HepG2 (cell line): Measurements from ENCODE around the gene GALNT15. TPM values are rescaled to one million over a fixed set of nuclear protein-coding genes. Genes with fewer than 3 reads are reported as not detected.

ENCODE experiments used
- ATAC-seq: fragments of 200-7000 bp; cut with Tn5 transposase; 3 replicates; pipeline ENCODE4 v1.9.1; 2020; ENCODE audit warnings: mild to moderate bottlenecking, moderate library complexity
- BruUV-seq: library from RNA; stranded (reverse); fragments of 400-500 nt; replicated peaks from 2 replicates; lab custom pipeline; 2021; lab: Mats Ljungman, UMichigan
- CTCF ChIA-PET: fragments of 300-600 bp; formaldehyde crosslinking; extraction: SDS; loops from one replicate; lab custom pipeline; 2021; ENCODE audit warnings: low total read pairs, inconsistent platforms, low intra/inter-chr PET ratio; lab: Yijun Ruan, JAX
- POLR2A ChIA-PET: fragments of 350-600 bp; sonication (Branson Sonifier 250); formaldehyde crosslinking; loops from one replicate; lab custom pipeline; 2020; ENCODE audit warnings: antibody characterized with exemption, inconsistent platforms; lab: Yijun Ruan, JAX
- DNase-seq: peaks from one replicate; pipeline ENCODE4 v3.0.0-alpha.2; 2015; ENCODE audit warnings: low spot score
- FAIRE-seq: peaks from 3 replicates; lab custom pipeline; 2011; peaks lifted over from hg19 to GRCh38; lab: Jason Lieb, UNC
- H2AFZ ChIP-seq: one replicate; pipeline ENCODE4 v1.6.1; 2011; ENCODE audit warnings: low read length, inconsistent platforms
- H3K27ac ChIP-seq: fragments of 300-600 bp; 3 replicates; pipeline ENCODE4 v1.8.0; 2011; ENCODE audit warnings: mixed run types, mild to moderate bottlenecking, mixed read lengths, low read length, inconsistent platforms; ENCODE audit not compliant: insufficient read depth; ENCODE audit errors: extremely low read length
- H3K27me3 ChIP-seq, 2 experiments: fragments of 200-600 bp in 1 of 2; 2 replicates in 1 of 2; 3 replicates in 1 of 2; pipeline versions ENCODE4 v1.6.0 to v1.8.0; 2011; ENCODE audit warnings: low read length in 2 of 2, mild to moderate bottlenecking in 2 of 2, moderate library complexity in 2 of 2, inconsistent platforms in 1 of 2; ENCODE audit not compliant: insufficient read depth in 2 of 2, control insufficient read depth in 1 of 2
- H3K36me3 ChIP-seq, 2 experiments: fragments of 200-600 bp in 1 of 2; replicated peaks in 1 of 2; 2 replicates in 1 of 2; 3 replicates in 1 of 2; pipeline versions ENCODE4 v1.5.1 to v1.8.0; 2011; ENCODE audit warnings: low read length in 2 of 2, inconsistent platforms in 1 of 2; ENCODE audit not compliant: insufficient read depth in 2 of 2, control insufficient read depth in 1 of 2
- H3K4me1 ChIP-seq: 2 replicates; pipeline ENCODE4 v1.5.1; 2012; ENCODE audit warnings: low read length, inconsistent platforms; ENCODE audit not compliant: insufficient read depth
- H3K4me2 ChIP-seq: 2 replicates; pipeline ENCODE4 v1.6.0; 2011; ENCODE audit warnings: low read depth, low read length, inconsistent platforms
- H3K4me3 ChIP-seq, 3 experiments: fragments of 200-600 bp in 1 of 3; sonication (generic), shearing (Covaris generic) in 1 of 3; replicated peaks in 1 of 3; 2 replicates each; pipeline ENCODE4 v1.5.1; 2011 to 2016; ENCODE audit warnings: low read length in 3 of 3, inconsistent platforms in 2 of 3, low read depth in 2 of 3, mild to moderate bottlenecking in 2 of 3, control low read depth in 1 of 3, mixed read lengths in 1 of 3; ENCODE audit not compliant: insufficient read depth in 1 of 3
- H3K79me2 ChIP-seq: one replicate; pipeline ENCODE4 v1.6.1; 2011; ENCODE audit warnings: low read length, inconsistent platforms; ENCODE audit not compliant: insufficient read depth
- H3K9ac ChIP-seq: 2 replicates; pipeline ENCODE4 v1.6.0; 2011; ENCODE audit warnings: mild to moderate bottlenecking, low read depth, low read length, inconsistent platforms; ENCODE audit not compliant: insufficient read depth
- H3K9me3 ChIP-seq: 2 replicates; pipeline ENCODE4 v1.5.1; 2012; ENCODE audit warnings: mild to moderate bottlenecking, low read length
- H4K20me1 ChIP-seq: 2 replicates; pipeline ENCODE4 v1.6.0; 2011; ENCODE audit warnings: inconsistent platforms, mild to moderate bottlenecking, low read length, moderate library complexity; ENCODE audit not compliant: insufficient read depth
- AGO1 ChIP-seq: fragments of 200-400 bp; formaldehyde crosslinking; IDR thresholded peaks from 2 replicates; pipeline ENCODE4 v1.6.1; 2017; ENCODE audit warnings: mild to moderate bottlenecking, low read depth, low read length, moderate library complexity; ENCODE audit not compliant: poor library complexity, severe bottlenecking
- CEBPB ChIP-seq: IDR thresholded peaks from 2 replicates; pipeline ENCODE4 v1.6.1; 2011; ENCODE audit warnings: low read depth, low read length, improper control_type of control experiment, borderline replicate concordance
- JUNB ChIP-seq: sonication (generic); formaldehyde crosslinking; IDR thresholded peaks from 2 replicates; pipeline ENCODE4 v1.8.0; 2022; ENCODE audit warnings: missing genetic modification reagents, mild to moderate bottlenecking, borderline replicate concordance
- TARDBP ChIP-seq: sonication (generic); formaldehyde crosslinking; IDR thresholded peaks from 2 replicates; pipeline ENCODE4 v1.8.0; 2022; ENCODE audit warnings: mild to moderate bottlenecking, missing genetic modification reagents
- ZNF263 ChIP-seq: sonication (generic); formaldehyde crosslinking; IDR thresholded peaks from 2 replicates; pipeline ENCODE4 v1.4.0; 2020; ENCODE audit warnings: missing genetic modification reagents
- ZSCAN22 ChIP-seq: sonication (generic); formaldehyde crosslinking; IDR thresholded peaks from 2 replicates; pipeline ENCODE4 v1.4.0; 2020; ENCODE audit warnings: mild to moderate bottlenecking, missing genetic modification reagents
- WGBS: methylation state at CpG from one replicate; pipeline ENCODE4 v1.1.6; 2017; ENCODE audit warnings: low lambda C conversion rate; 5-methylcytosine and 5-hydroxymethylcytosine counted together
- in situ Hi-C: cut with HindIII; loops from 2 replicates; pipeline ENCODE4 v1.10.0; 2017; ENCODE audit warnings: low pct_unique_long_range_greater_than_20kb; ENCODE audit not compliant: extremely low pct_ligation_motif_present
- intact Hi-C: fragments of 100-400 bp; cut with micrococcal nuclease; formaldehyde crosslinking; loops from one replicate; pipeline ENCODE4 v1.10.0; 2022; ENCODE audit not compliant: unreplicated experiment
- polyA plus RNA-seq, 8 experiments: library from polyadenylated mRNA; depleted of rRNA in 3 of 8; stranded (reverse) in 7 of 8; unstranded in 1 of 8; fragments of >200 nt; fragmentation: Illumina TruSeq in 4 of 8; extraction: Trizol in 4 of 8; gene quantifications; 2 replicates each; pipeline versions ENCODE4 v1.2.1 to v1.2.3, GENCODE V29; 2011 to 2016; ENCODE audit warnings: low read depth in 4 of 8, missing spikeins in 1 of 8, mixed read lengths in 1 of 8; ENCODE audit not compliant: insufficient read depth in 1 of 8
- total RNA-seq, 5 experiments: library from RNA; depleted of rRNA; stranded (reverse); fragments of >200 nt; fragmentation: Illumina TruSeq; extraction: Trizol; gene quantifications; 2 replicates each; pipeline ENCODE4 v1.2.3, GENCODE V29; 2016; ENCODE audit warnings: low read depth in 1 of 5
- TF ChIP-seq, protein P1 (sequence below): sonication (generic); formaldehyde crosslinking; IDR thresholded peaks from 2 replicates; pipeline ENCODE4 v1.5.1; 2020; ENCODE audit warnings: missing genetic modification reagents, mild to moderate bottlenecking, borderline replicate concordance
- TF ChIP-seq, protein P2 (sequence below): sonication (generic); formaldehyde crosslinking; IDR thresholded peaks from 2 replicates; pipeline ENCODE4 v1.5.0; 2020; ENCODE audit warnings: missing genetic modification reagents
- TF ChIP-seq, protein P3 (sequence below): sonication (generic); formaldehyde crosslinking; IDR thresholded peaks from 2 replicates; pipeline ENCODE4 v1.8.1; 2022; ENCODE audit warnings: mild to moderate bottlenecking, missing genetic modification reagents
- TF ChIP-seq, protein P4 (sequence below): IDR thresholded peaks from 2 replicates; pipeline ENCODE4 v1.6.1; 2016; ENCODE audit warnings: missing compliant biosample characterization, missing genetic modification reagents, borderline replicate concordance
- TF ChIP-seq, protein P5 (sequence below): sonication (generic); formaldehyde crosslinking; IDR thresholded peaks from 2 replicates; pipeline ENCODE4 v1.8.0; 2022; ENCODE audit warnings: missing genetic modification reagents, low read depth, mild to moderate bottlenecking, borderline replicate concordance
- TF ChIP-seq, protein P6 (sequence below): sonication (generic); formaldehyde crosslinking; IDR thresholded peaks from 2 replicates; pipeline ENCODE4 v1.4.0; 2020; ENCODE audit warnings: mild to moderate bottlenecking, low read depth, missing genetic modification reagents

Gene GALNT15
- total and polyA plus RNA-seq, 2 of the 13 experiments (the other 11 are each of a cell fraction or from before 2014, with no cell fraction given): 0.02 to 0.04 TPM

DNA sequence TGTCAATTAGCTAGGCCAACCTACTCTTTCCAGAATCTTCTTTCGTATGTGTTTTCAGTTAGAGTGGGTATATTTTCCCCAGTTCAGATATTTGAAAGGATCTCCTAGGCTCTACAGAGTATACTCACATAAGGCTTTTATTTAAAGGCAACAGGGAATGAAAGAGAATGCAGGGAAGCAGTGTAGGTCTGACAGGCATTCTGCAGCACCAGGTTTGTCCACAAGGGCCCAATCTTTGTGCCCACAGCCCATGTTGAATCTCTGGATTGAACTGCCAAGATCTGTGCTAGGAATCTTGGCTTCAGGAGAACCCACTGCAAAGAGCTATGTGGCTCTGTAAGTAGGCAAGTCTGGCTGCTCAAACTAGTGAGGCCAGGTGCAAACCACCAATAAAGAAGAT is 24.2 kb upstream of the GALNT15 start (continued):
- TF ChIP-seq, protein P1, sequence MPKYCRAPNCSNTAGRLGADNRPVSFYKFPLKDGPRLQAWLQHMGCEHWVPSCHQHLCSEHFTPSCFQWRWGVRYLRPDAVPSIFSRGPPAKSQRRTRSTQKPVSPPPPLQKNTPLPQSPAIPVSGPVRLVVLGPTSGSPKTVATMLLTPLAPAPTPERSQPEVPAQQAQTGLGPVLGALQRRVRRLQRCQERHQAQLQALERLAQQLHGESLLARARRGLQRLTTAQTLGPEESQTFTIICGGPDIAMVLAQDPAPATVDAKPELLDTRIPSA (CRISPR knock-in tag): no peak
- TF ChIP-seq TARDBP (no peak), AGO1 (no peak), CEBPB (no peak)
- TF ChIP-seq, protein P2, sequence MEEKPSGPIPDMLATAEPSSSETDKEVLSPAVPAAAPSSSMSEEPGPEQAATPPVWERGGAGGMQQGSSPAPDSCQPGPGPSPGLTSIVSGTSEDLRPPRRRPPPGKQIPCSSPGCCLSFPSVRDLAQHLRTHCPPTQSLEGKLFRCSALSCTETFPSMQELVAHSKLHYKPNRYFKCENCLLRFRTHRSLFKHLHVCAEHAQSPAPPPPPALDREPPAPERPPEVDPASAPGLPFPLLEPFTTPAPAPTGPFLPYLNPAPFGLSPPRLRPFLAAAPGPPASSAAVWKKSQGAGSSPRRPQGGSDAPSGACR: no peak

DNA sequence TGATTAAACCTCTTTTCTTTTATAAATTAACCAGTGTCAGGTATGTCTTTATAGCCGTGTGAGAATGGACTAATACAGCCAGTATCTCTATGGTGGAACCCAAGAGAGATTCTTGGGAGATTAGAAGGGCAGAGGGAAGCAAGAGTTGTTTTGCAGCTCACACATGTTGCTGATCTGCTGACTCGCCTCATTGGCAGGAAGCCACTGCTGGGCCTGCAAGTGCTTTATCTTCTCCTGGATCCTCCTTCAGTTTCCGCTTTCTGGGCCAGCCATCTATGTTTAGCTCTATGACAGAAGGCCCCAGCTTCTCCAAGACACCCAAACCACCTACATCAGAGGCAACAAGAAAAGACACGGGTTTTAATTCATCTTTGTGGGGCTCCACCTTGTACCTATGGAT is 23.4 kb upstream of the GALNT15 start:
- CTCF ChIA-PET: no interaction called here
- 14% methylated on average over 4 of the region's 4 CpGs for WGBS
- BruUV-seq: no TSS peak
- Histone ChIP-seq H4K20me1 (no peaks in the 10 kb centered on the region), H3K27me3 (no peaks in the 10 kb centered on the region; a peak in 1 of 5 replicates), H3K9me3 (peaks cover 6% of the 10 kb centered on the region; the same call in 1 of the 2 replicates), H3K79me2 (no peaks in the 10 kb centered on the region), H3K36me3 (no peaks in the 10 kb centered on the region), H3K4me3 (no peak overlapping the region), H3K27ac (no peak overlapping the region), H3K4me1 (no peaks in the 10 kb centered on the region), H2AFZ (no peak overlapping the region), H3K4me2 (no peak overlapping the region), H3K9ac (no peak overlapping the region)
- FAIRE-seq: no peak
- DNase-seq: no peak
- no peak for ATAC-seq
- in situ Hi-C loops (no loop called here), intact Hi-C loops (no loop called here)
- TF ChIP-seq, protein P3, sequence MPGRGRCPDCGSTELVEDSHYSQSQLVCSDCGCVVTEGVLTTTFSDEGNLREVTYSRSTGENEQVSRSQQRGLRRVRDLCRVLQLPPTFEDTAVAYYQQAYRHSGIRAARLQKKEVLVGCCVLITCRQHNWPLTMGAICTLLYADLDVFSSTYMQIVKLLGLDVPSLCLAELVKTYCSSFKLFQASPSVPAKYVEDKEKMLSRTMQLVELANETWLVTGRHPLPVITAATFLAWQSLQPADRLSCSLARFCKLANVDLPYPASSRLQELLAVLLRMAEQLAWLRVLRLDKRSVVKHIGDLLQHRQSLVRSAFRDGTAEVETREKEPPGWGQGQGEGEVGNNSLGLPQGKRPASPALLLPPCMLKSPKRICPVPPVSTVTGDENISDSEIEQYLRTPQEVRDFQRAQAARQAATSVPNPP: no peak
- TF ChIP-seq, protein P4, sequence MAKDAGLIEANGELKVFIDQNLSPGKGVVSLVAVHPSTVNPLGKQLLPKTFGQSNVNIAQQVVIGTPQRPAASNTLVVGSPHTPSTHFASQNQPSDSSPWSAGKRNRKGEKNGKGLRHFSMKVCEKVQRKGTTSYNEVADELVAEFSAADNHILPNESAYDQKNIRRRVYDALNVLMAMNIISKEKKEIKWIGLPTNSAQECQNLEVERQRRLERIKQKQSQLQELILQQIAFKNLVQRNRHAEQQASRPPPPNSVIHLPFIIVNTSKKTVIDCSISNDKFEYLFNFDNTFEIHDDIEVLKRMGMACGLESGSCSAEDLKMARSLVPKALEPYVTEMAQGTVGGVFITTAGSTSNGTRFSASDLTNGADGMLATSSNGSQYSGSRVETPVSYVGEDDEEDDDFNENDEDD (CRISPR knock-in tag): no peak
- TF ChIP-seq, protein P5, sequence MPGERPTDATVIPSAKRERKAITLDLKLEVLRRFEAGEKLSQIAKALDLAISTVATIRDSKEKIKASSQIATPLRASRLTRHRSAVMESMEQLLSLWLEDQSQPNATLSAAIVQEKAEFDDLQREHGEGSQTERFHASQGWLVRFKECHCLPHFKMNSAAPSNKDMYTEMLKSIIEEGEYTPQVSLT (CRISPR knock-in tag): no peak
- TF ChIP-seq ZNF263 (CRISPR knock-in tag): no peak
- no peak for TF ChIP-seq JUNB (CRISPR knock-in tag)
- no peak for TF ChIP-seq ZSCAN22 (CRISPR knock-in tag)
- TF ChIP-seq, protein P6, sequence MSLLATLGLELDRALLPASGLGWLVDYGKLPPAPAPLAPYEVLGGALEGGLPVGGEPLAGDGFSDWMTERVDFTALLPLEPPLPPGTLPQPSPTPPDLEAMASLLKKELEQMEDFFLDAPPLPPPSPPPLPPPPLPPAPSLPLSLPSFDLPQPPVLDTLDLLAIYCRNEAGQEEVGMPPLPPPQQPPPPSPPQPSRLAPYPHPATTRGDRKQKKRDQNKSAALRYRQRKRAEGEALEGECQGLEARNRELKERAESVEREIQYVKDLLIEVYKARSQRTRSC (CRISPR knock-in tag): no peak
- POLR2A ChIA-PET: no interaction called here
